ENCODE results near the gene BTBD9. TPM values are rescaled to one million over a fixed set of nuclear protein-coding genes. Genes with fewer than 3 reads are reported as not detected.

Gene BTBD9
- total RNA-seq, 3 donors from 2014 or later: 12.8 to 25.5 (median 19.0) TPM

GRCh38 chr6:38518511-38519304 is 121.0 kb downstream of the BTBD9 start:
- Histone ChIP-seq H3K4me3 (no peak overlapping the region), H3K9me3 (no peaks in the 10 kb centered on the region), H3K36me3 (no peaks in the 10 kb centered on the region), H3K27me3 (no peaks in the 10 kb centered on the region), H3K27ac (no peak overlapping the region), H3K4me1 (no peaks in the 10 kb centered on the region)
- TF ChIP-seq CTCF (IDR thresholded peaks at IDR 0.05) (no peak), POLR2A (IDR thresholded peaks at IDR 0.05) (no peak), POLR2AphosphoS5 (IDR thresholded peaks at IDR 0.05) (no peak)
- no peak for DNase-seq (ENCODE audit: low spot score in 2 of 2)
- intact Hi-C loops (cut with DNase I; ENCODE audit: low total_unique reads): no loop called here

- TF ChIP-seq CTCF (IDR thresholded peaks at IDR 0.05) (no peak), POLR2A (IDR thresholded peaks at IDR 0.05) (no peak)
- Histone ChIP-seq H3K4me3 (no peak overlapping the region), H3K9me3 (no peaks in the 10 kb centered on the region), H3K27ac (no peak overlapping the region), H3K36me3 (no peaks in the 10 kb centered on the region), H3K4me1 (no peaks in the 10 kb centered on the region), H3K27me3 (no peaks in the 10 kb centered on the region)
- no peak for DNase-seq (ENCODE audit: low spot score in 2 of 2)
- intact Hi-C loops (cut with DNase I; ENCODE audit: low total_unique reads): no loop called here
These were observed 122.7 kb downstream of the BTBD9 start for GRCh38 chr6:38517005-38517404.

GRCh38 chr6:38514399-38514798 is 125.3 kb downstream of the BTBD9 start:
- no peaks in the 10 kb centered on the region for H3K9me3 ChIP-seq
- TF ChIP-seq POLR2AphosphoS5 (IDR thresholded peaks at IDR 0.05) (no peak), CTCF (IDR thresholded peaks at IDR 0.05) (no peak), POLR2A (IDR thresholded peaks at IDR 0.05) (no peak)
- no peak overlapping the region for H3K4me3 ChIP-seq
- intact Hi-C loops (cut with DNase I; ENCODE audit: low total_unique reads): no loop called here
- no peak overlapping the region for H3K27ac ChIP-seq
- H3K4me1 ChIP-seq: no peaks in the 10 kb centered on the region
- no peaks in the 10 kb centered on the region for H3K27me3 ChIP-seq
- no peaks in the 10 kb centered on the region for H3K36me3 ChIP-seq
- DNase-seq (ENCODE audit: low spot score in 2 of 2): no peak

GRCh38 chr6:38512211-38512610 is 127.5 kb downstream of the BTBD9 start:
- intact Hi-C loops (cut with DNase I; ENCODE audit: low total_unique reads): no loop called here
- Histone ChIP-seq H3K4me1 (no peaks in the 10 kb centered on the region), H3K4me3 (no peak overlapping the region), H3K9me3 (no peaks in the 10 kb centered on the region), H3K27me3 (no peaks in the 10 kb centered on the region), H3K27ac (no peak overlapping the region), H3K36me3 (no peaks in the 10 kb centered on the region)
- TF ChIP-seq POLR2AphosphoS5 (IDR thresholded peaks at IDR 0.05) (no peak), POLR2A (IDR thresholded peaks at IDR 0.05) (no peak)
- DNase-seq (ENCODE audit: low spot score in 2 of 2): no peak

- no peak for TF ChIP-seq CTCF (IDR thresholded peaks at IDR 0.05)
- TF ChIP-seq POLR2A (IDR thresholded peaks at IDR 0.05): no peak
- TF ChIP-seq POLR2AphosphoS5 (IDR thresholded peaks at IDR 0.05): no peak
These were observed 129.5 kb downstream of the BTBD9 start for GRCh38 chr6:38510205-38510604.

More at GRCh38 chr6:38510205-38510604, 129.5 kb downstream of the BTBD9 start:
- no peak for DNase-seq (ENCODE audit: low spot score in 2 of 2)
- no peak overlapping the region for H3K4me3 ChIP-seq
- no peak overlapping the region for H3K27ac ChIP-seq
- no peaks in the 10 kb centered on the region for H3K9me3 ChIP-seq
- intact Hi-C loops (cut with DNase I; ENCODE audit: low total_unique reads): no loop called here
- no peaks in the 10 kb centered on the region for H3K36me3 ChIP-seq
- H3K27me3 ChIP-seq: no peaks in the 10 kb centered on the region
- no peaks in the 10 kb centered on the region for H3K4me1 ChIP-seq
